ENCODE results near the gene CGN. TPM values are rescaled to one million over a fixed set of nuclear protein-coding genes. Genes with fewer than 3 reads are reported as not detected.

The CGN gene
- total and polyA plus RNA-seq, 2 donors (not counting 1 experiment from before 2014, with no cell fraction given) = 0.17 TPM

DNA sequence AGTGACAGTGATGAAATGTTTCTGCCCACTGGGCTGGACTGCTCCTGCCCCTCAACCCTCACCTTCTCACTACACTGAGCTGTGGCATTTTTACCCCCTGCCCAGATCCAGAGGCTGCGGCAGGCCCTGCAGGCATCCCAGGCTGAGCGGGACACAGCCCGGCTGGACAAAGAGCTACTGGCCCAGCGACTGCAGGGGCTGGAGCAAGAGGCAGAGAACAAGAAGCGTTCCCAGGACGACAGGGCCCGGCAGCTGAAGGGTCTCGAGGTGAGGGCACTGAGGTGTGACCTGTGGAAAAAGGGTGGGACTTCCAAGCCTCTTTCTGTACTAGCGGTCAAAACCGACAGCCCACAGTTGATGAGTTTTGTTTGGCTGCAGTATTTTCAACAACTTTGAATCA, 22.7 kb downstream of the CGN start:
- Histone ChIP-seq H3K36me3 (ENCODE audit: control insufficient read depth, insufficient read depth, low read length) (no peaks in the 10 kb centered on the region), H3K27ac (ENCODE audit: insufficient read depth, low read length) (no peak overlapping the region), H3K4me2 (ENCODE audit: extremely low read depth, insufficient read depth, low read length) (no peak overlapping the region), H3K27me3 (ENCODE audit: control insufficient read depth, insufficient read depth, low read length) (no peaks in the 10 kb centered on the region), H2AFZ (ENCODE audit: low read length) (no peak overlapping the region), H3K4me1 (ENCODE audit: control insufficient read depth, extremely low read depth, insufficient read depth, low read length) (peaks cover 8% of the 10 kb centered on the region), H3K79me2 (ENCODE audit: control insufficient read depth, insufficient read depth, low read length) (no peaks in the 10 kb centered on the region), H4K20me1 (ENCODE audit: control insufficient read depth, extremely low read depth, insufficient read depth, low read length) (no peaks in the 10 kb centered on the region), H3K4me3 (replicated peaks in 1 of 4; ENCODE audit: control extremely low read depth in 1 of 4, insufficient read depth in 1 of 4, low read depth in 3 of 4, low read length in 4 of 4) (no peak overlapping the region), H3K9me3 (ENCODE audit: control insufficient read depth, insufficient read depth, low read depth, low read length) (no peaks in the 10 kb centered on the region), H3K9ac (ENCODE audit: insufficient read depth, low read length) (no peak overlapping the region)
- DNase-seq (ENCODE audit: low read depth in 2 of 2) = no peak
- no peak for TF ChIP-seq EZH2 (IDR thresholded peaks at IDR 0.05; ENCODE audit: low read length, missing control alignments)
- TF ChIP-seq, protein P1, sequence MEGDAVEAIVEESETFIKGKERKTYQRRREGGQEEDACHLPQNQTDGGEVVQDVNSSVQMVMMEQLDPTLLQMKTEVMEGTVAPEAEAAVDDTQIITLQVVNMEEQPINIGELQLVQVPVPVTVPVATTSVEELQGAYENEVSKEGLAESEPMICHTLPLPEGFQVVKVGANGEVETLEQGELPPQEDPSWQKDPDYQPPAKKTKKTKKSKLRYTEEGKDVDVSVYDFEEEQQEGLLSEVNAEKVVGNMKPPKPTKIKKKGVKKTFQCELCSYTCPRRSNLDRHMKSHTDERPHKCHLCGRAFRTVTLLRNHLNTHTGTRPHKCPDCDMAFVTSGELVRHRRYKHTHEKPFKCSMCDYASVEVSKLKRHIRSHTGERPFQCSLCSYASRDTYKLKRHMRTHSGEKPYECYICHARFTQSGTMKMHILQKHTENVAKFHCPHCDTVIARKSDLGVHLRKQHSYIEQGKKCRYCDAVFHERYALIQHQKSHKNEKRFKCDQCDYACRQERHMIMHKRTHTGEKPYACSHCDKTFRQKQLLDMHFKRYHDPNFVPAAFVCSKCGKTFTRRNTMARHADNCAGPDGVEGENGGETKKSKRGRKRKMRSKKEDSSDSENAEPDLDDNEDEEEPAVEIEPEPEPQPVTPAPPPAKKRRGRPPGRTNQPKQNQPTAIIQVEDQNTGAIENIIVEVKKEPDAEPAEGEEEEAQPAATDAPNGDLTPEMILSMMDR (conservative IDR thresholded peaks at IDR 0.05 in 1 of 2, IDR thresholded peaks at IDR 0.05 in 1 of 2; ENCODE audit: low read depth in 1 of 2, low read length in 2 of 2) = no peak

DNA sequence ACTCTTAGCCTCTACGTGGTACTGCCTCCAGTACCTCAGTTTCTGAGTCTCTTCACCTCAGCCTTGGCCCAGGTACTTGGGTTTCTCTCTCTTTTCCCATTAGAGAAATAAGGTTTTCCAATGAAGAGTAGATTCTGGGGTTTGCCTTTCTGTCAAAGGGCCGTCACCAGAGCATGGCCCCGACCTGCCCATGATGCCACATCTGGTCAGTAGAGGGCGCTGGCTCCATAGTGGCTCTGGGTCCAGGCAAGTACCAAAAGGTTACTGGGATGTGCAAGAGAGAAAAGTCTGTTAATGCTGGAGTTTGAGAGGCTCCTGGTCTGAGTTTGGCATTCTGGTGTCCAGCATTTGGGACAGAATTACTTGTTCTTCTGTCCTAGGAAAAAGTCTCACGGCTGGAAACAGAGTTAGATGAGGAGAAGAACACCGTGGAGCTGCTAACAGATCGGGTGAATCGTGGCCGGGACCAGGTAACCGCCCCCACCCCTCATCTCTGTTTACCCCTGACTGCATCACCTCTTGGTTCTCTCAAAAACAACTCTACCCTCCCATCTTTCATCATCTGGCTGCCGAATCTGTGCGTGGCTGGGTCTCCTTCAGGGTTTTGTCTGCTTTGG, 23.6 kb downstream of the CGN start:
- Histone ChIP-seq H2AFZ (ENCODE audit: low read length) (no peak overlapping the region), H3K4me1 (ENCODE audit: control insufficient read depth, extremely low read depth, insufficient read depth, low read length) (peaks cover 11% of the 10 kb centered on the region), H3K9ac (ENCODE audit: insufficient read depth, low read length) (no peak overlapping the region), H3K4me3 (replicated peaks in 1 of 4; ENCODE audit: control extremely low read depth in 1 of 4, insufficient read depth in 1 of 4, low read depth in 3 of 4, low read length in 4 of 4) (no peak overlapping the region), H3K79me2 (ENCODE audit: control insufficient read depth, insufficient read depth, low read length) (no peaks in the 10 kb centered on the region), H3K4me2 (ENCODE audit: extremely low read depth, insufficient read depth, low read length) (no peak overlapping the region), H3K36me3 (ENCODE audit: control insufficient read depth, insufficient read depth, low read length) (no peaks in the 10 kb centered on the region), H4K20me1 (ENCODE audit: control insufficient read depth, extremely low read depth, insufficient read depth, low read length) (no peaks in the 10 kb centered on the region), H3K9me3 (ENCODE audit: control insufficient read depth, insufficient read depth, low read depth, low read length) (no peaks in the 10 kb centered on the region), H3K27me3 (ENCODE audit: control insufficient read depth, insufficient read depth, low read length) (no peaks in the 10 kb centered on the region), H3K27ac (ENCODE audit: insufficient read depth, low read length) (no peak overlapping the region)
- TF ChIP-seq EZH2 (IDR thresholded peaks at IDR 0.05; ENCODE audit: low read length, missing control alignments) = no peak
- TF ChIP-seq, protein P1 (conservative IDR thresholded peaks at IDR 0.05 in 1 of 2, IDR thresholded peaks at IDR 0.05 in 1 of 2; ENCODE audit: low read depth in 1 of 2, low read length in 2 of 2) = peak; percentile 95 to 98
- peak; percentile 53 to 74 for DNase-seq (ENCODE audit: low read depth in 2 of 2)

DNA sequence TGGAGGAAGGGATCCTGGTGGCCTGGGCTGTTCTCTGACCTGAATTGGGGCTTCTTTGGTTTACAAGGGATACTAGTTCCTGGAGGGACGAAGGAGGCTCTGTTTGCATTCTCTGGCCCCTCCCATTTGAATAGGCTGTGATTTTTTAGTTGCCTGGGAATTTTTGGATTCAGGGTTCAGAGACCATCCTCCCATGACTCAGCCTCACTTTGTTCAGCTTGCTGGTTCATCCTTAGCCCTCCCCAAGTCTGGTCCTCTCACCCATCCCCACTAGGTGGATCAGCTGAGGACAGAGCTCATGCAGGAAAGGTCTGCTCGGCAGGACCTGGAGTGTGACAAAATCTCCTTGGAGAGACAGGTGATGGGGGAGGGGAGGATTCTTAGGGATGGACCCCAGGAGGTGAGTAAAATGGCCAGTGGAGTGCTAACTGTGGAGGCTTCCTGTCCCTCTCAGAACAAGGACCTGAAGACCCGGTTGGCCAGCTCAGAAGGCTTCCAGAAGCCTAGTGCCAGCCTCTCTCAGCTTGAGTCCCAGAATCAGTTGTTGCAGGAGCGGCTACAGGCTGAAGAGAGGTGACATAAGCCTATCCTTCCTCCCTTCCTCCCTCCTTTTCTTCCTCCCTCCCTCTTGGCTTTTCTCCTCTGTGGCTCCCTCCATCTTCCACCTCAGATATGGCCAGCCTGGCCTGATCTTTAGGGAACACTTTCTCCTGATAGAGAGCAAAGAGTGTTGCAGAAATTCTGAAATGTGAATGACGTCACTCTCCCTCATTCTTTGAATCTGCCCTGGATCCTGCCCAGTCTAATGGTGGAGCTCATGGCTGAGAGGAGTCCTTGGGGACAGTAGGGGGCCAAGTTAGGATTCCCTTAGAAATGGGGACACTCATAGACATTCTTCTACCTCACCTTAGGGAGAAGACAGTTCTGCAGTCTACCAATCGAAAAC, 24.4 kb downstream of the CGN start:
- no peaks in the 10 kb centered on the region for H4K20me1 ChIP-seq (ENCODE audit: control insufficient read depth, extremely low read depth, insufficient read depth, low read length)
- H3K27ac ChIP-seq (ENCODE audit: insufficient read depth, low read length) = no peak overlapping the region
- H3K79me2 ChIP-seq (ENCODE audit: control insufficient read depth, insufficient read depth, low read length) = no peaks in the 10 kb centered on the region
- H3K4me2 ChIP-seq (ENCODE audit: extremely low read depth, insufficient read depth, low read length) = no peak overlapping the region
- peak in 1 of 2 donors; percentile 51 for DNase-seq (ENCODE audit: low read depth in 2 of 2)
- TF ChIP-seq EZH2 (IDR thresholded peaks at IDR 0.05; ENCODE audit: low read length, missing control alignments) = no peak
- TF ChIP-seq, protein P1 (conservative IDR thresholded peaks at IDR 0.05 in 1 of 2, IDR thresholded peaks at IDR 0.05 in 1 of 2; ENCODE audit: low read depth in 1 of 2, low read length in 2 of 2) = no peak
- no peak overlapping the region for H3K9ac ChIP-seq (ENCODE audit: insufficient read depth, low read length)
- H3K9me3 ChIP-seq (ENCODE audit: control insufficient read depth, insufficient read depth, low read depth, low read length) = no peaks in the 10 kb centered on the region
- H3K4me1 ChIP-seq (ENCODE audit: control insufficient read depth, extremely low read depth, insufficient read depth, low read length) = peaks cover 11% of the 10 kb centered on the region
- H2AFZ ChIP-seq (ENCODE audit: low read length) = no peak overlapping the region
- H3K36me3 ChIP-seq (ENCODE audit: control insufficient read depth, insufficient read depth, low read length) = no peaks in the 10 kb centered on the region
- no peaks in the 10 kb centered on the region for H3K27me3 ChIP-seq (ENCODE audit: control insufficient read depth, insufficient read depth, low read length)
- H3K4me3 ChIP-seq (replicated peaks in 1 of 4; ENCODE audit: control extremely low read depth in 1 of 4, insufficient read depth in 1 of 4, low read depth in 3 of 4, low read length in 4 of 4) = no peak overlapping the region

All from fibroblast of lung (primary cell).